SU-DHL-6 (cell line): Measurements from ENCODE around the gene SHC2.

ENCODE experiments used
- CTCF ChIP-seq: fragments of 200-600 bp; sonication (generic); IDR thresholded peaks from one replicate; pipeline ENCODE4 v1.5.1; 2017; ENCODE audit warnings: antibody characterized with exemption, mild to moderate bottlenecking, low read length, moderate library complexity; ENCODE audit not compliant: insufficient read depth, poor library complexity, severe bottlenecking
- EZH2phosphoT487 ChIP-seq: fragments of 200-600 bp; sonication (generic), shearing (Covaris generic); conservative IDR thresholded peaks from 2 replicates; pipeline ENCODE4 v1.6.1; 2018; ENCODE audit warnings: mild to moderate bottlenecking, antibody characterized with exemption, low read length, moderate library complexity, mixed read lengths

- TF ChIP-seq CTCF (no peak), EZH2phosphoT487 (no peak)
Observed at GRCh38 chr19:504616-505015, 43.8 kb upstream of the SHC2 start.
